BE2C (cell line): ENCODE results near the gene HOXC11.

Experiments
- DNase-seq: peaks from one replicate; pipeline ENCODE4 v3.0.0-alpha.2; 2020
- H3K27me3 ChIP-seq: fragments of 250-450 bp; sonication (Bioruptor Pico); 2 replicates; pipeline ENCODE4 v1.5.1; 2020; ENCODE audit warnings: mild to moderate bottlenecking
- H3K36me3 ChIP-seq: fragments of 250-450 bp; sonication (Bioruptor Pico); 2 replicates; pipeline ENCODE4 v1.5.1; 2020; ENCODE audit warnings: mild to moderate bottlenecking
- H3K4me1 ChIP-seq: fragments of 250-450 bp; sonication (Bioruptor Pico); 2 replicates; pipeline ENCODE4 v1.5.1; 2020
- H3K4me3 ChIP-seq: 2 replicates; pipeline ENCODE4 v1.5.1; 2011; ENCODE audit warnings: low read depth, low read length
- H3K9me3 ChIP-seq: fragments of 250-450 bp; sonication (Bioruptor Pico); 2 replicates; pipeline ENCODE4 v1.5.1; 2020
- CTCF ChIP-seq: IDR thresholded peaks from 2 replicates; pipeline ENCODE4 v1.5.1; 2012; ENCODE audit warnings: mild to moderate bottlenecking, low read depth, low read length

Gene HOXC11

GRCh38 chr12:53952335-53952694 is 20.6 kb upstream of the HOXC11 start:
- peaks cover 100% of the 10 kb centered on the region for H3K27me3 ChIP-seq
- no peak; the same call in 1 of the 2 replicates for TF ChIP-seq CTCF
- no peak overlapping the region for H3K4me3 ChIP-seq
- no peaks in the 10 kb centered on the region; the same call in 1 of the 2 replicates for H3K4me1 ChIP-seq
- no peak for DNase-seq
- H3K36me3 ChIP-seq: no peaks in the 10 kb centered on the region
- no peaks in the 10 kb centered on the region for H3K9me3 ChIP-seq

GRCh38 chr12:53952871-53953734 is 19.8 kb upstream of the HOXC11 start:
- Histone ChIP-seq H3K9me3 (no peaks in the 10 kb centered on the region), H3K27me3 (peaks cover 100% of the 10 kb centered on the region), H3K4me1 (no peaks in the 10 kb centered on the region; the same call in 1 of the 2 replicates), H3K36me3 (no peaks in the 10 kb centered on the region), H3K4me3 (no peak overlapping the region)
- TF ChIP-seq CTCF: no peak
- no peak for DNase-seq

GRCh38 chr12:53953831-53954693 is 18.9 kb upstream of the HOXC11 start:
- no peak for TF ChIP-seq CTCF
- Histone ChIP-seq H3K27me3 (peaks cover 100% of the 10 kb centered on the region), H3K4me3 (no peak overlapping the region), H3K9me3 (no peaks in the 10 kb centered on the region), H3K36me3 (no peaks in the 10 kb centered on the region), H3K4me1 (no peaks in the 10 kb centered on the region; the same call in 1 of the 2 replicates)
- no peak for DNase-seq

GRCh38 chr12:53954694-53955035 is 18.3 kb upstream of the HOXC11 start, which contains the start of gene HOXC12:
TSS of gene HOXC12 (plus strand) at chr12:53954903. CDS start at chr12:53954930, 27 bp downstream.
- TF ChIP-seq CTCF: no peak
- Histone ChIP-seq H3K4me1 (no peaks in the 10 kb centered on the region; the same call in 1 of the 2 replicates), H3K27me3 (peaks cover 100% of the 10 kb centered on the region), H3K4me3 (no peak within 1 kb of the TSS), H3K9me3 (no peaks in the 10 kb centered on the region), H3K36me3 (no peaks in the 10 kb centered on the region)
- DNase-seq: no peak

- H3K27me3 ChIP-seq: peaks cover 100% of the 10 kb centered on the region
These were observed 17.7 kb upstream of the HOXC11 start for GRCh38 chr12:53955036-53955775.

More at GRCh38 chr12:53955036-53955775, 17.7 kb upstream of the HOXC11 start:
- Histone ChIP-seq H3K4me1 (no peaks in the 10 kb centered on the region; the same call in 1 of the 2 replicates), H3K4me3 (no peak overlapping the region), H3K36me3 (no peaks in the 10 kb centered on the region), H3K9me3 (no peaks in the 10 kb centered on the region)
- no peak for TF ChIP-seq CTCF
- DNase-seq: no peak
